Measurements from ENCODE around the gene VSTM5. TPM values are rescaled to one million over a fixed set of nuclear protein-coding genes. Genes with fewer than 3 reads are reported as not detected.

Gene VSTM5
- total and polyA plus RNA-seq, 2 of the 8 experiments (the other 6 are each of a cell fraction or from before 2014, with no cell fraction given): 0.22 to 0.70 TPM

GRCh38 chr11:93875637-93876036 lies 25.2 kb upstream of the VSTM5 start:
- H2AFZ ChIP-seq (ENCODE audit: low read length): no peak overlapping the region
- H3K27me3 ChIP-seq (replicated peaks in 1 of 4; ENCODE audit: control insufficient read depth in 3 of 4, extremely low read depth in 1 of 4, insufficient read depth in 3 of 4, low read length in 3 of 4): no peaks in the 10 kb centered on the region
- no peaks in the 10 kb centered on the region for H3K79me1 ChIP-seq (ENCODE audit: low read depth, low read length)
- H2BK5ac ChIP-seq (ENCODE audit: low read depth, low read length): no peak overlapping the region
- POLR2A ChIA-PET (ENCODE audit: partially characterized antibody): interaction anchor here (0.6 to 1.2 kb wide), 2 partner anchors 57 to 253 kb away, joined by 3 to 5 read pairs; partner anchors contain the start of gene PANX1
- DNase-seq (ENCODE audit: low read depth in 1 of 2, low spot score in 2 of 2): no peak
- H3K79me2 ChIP-seq (ENCODE audit: control insufficient read depth in 1 of 2, insufficient read depth in 2 of 2, low read length in 2 of 2): no peaks in the 10 kb centered on the region
- H3K36me3 ChIP-seq (ENCODE audit: control insufficient read depth in 2 of 4, insufficient read depth in 4 of 4, low read length in 3 of 4): no peaks in the 10 kb centered on the region
- no peak overlapping the region for H2BK120ac ChIP-seq (replicated peaks; ENCODE audit: low read depth, low read length)
- no peak overlapping the region for H2BK12ac ChIP-seq (ENCODE audit: low read depth, low read length)
- no peaks in the 10 kb centered on the region for H4K20me1 ChIP-seq (replicated peaks in 1 of 2; ENCODE audit: control insufficient read depth in 1 of 2, insufficient read depth in 2 of 2, low read length in 2 of 2)
- no peak for TF ChIP-seq CEBPB (IDR thresholded peaks at IDR 0.05; ENCODE audit: low read depth, low read length)
- TF ChIP-seq RFX5 (IDR thresholded peaks at IDR 0.05; ENCODE audit: borderline replicate concordance, low read depth, low read length): no peak
- TF ChIP-seq NANOG (IDR thresholded peaks at IDR 0.05; ENCODE audit: insufficient read depth, low read depth, low read length, poor library complexity, severe bottlenecking): no peak
- no peak for TF ChIP-seq NRF1 (IDR thresholded peaks at IDR 0.05; ENCODE audit: low read depth, low read length)
- TF ChIP-seq CBX8 (IDR thresholded peaks at IDR 0.05; ENCODE audit: borderline replicate concordance, low read depth, low read length): no peak
- TF ChIP-seq EGR1 (IDR thresholded peaks at IDR 0.05; ENCODE audit: borderline replicate concordance, low read depth, low read length): no peak
- no peak for TF ChIP-seq CBX5 (IDR thresholded peaks at IDR 0.05; ENCODE audit: low read depth, low read length)
- TF ChIP-seq JUND (IDR thresholded peaks at IDR 0.05; ENCODE audit: low read length): no peak
- no peak for TF ChIP-seq KDM1A (IDR thresholded peaks at IDR 0.05; ENCODE audit: borderline replicate concordance, low read length)
- no peak for TF ChIP-seq TAF1 (IDR thresholded peaks at IDR 0.05; ENCODE audit: low read depth, low read length)
- TF ChIP-seq TEAD4 (IDR thresholded peaks at IDR 0.05; ENCODE audit: low read depth, low read length): no peak
- no peak for TF ChIP-seq FOSL1 (IDR thresholded peaks at IDR 0.05; ENCODE audit: insufficient read depth, low read depth, low read length)
- TF ChIP-seq SP2 (IDR thresholded peaks at IDR 0.05; ENCODE audit: low read length): no peak
- no peak overlapping the region for H3K4ac ChIP-seq (replicated peaks; ENCODE audit: insufficient read length, low read depth, low read length)
- WGBS, 2 experiments (ENCODE audit: extremely low coverage in 1 of 2, insufficient coverage in 1 of 2, insufficient read length in 1 of 2, insufficient replicate concordance in 2 of 2, low coverage in 1 of 2, low lambda C conversion rate in 2 of 2, missing lambda C conversion rate in 1 of 2): 93% methylated on average over 3 of the region's 3 CpGs; no CpG with 5 or more reads in 1 of the 2 experiments
- H3K23ac ChIP-seq (ENCODE audit: insufficient read length): no peak overlapping the region
- H3K9me3 ChIP-seq (ENCODE audit: insufficient read depth in 2 of 2, low read depth in 1 of 2, low read length in 1 of 2): peaks cover 0 to 2% of the 10 kb centered on the region in 2 experiments; a peak in 1 of 4 replicates
- H2AK5ac ChIP-seq (ENCODE audit: low read depth, low read length): no peak overlapping the region
- H4K91ac ChIP-seq (replicated peaks; ENCODE audit: insufficient read length, low read length): no peak overlapping the region
- H2BK20ac ChIP-seq (ENCODE audit: low read length): no peak overlapping the region
- H3K27ac ChIP-seq (ENCODE audit: low read depth, low read length): no peak overlapping the region
- peaks cover 3 to 11% (median 8%) of the 10 kb centered on the region in 4 experiments; a peak in 5 of 7 replicates for H3K4me1 ChIP-seq (replicated peaks in 1 of 4; ENCODE audit: control insufficient read depth in 3 of 4, insufficient read depth in 4 of 4, low read length in 3 of 4)
- H3K56ac ChIP-seq (replicated peaks; ENCODE audit: insufficient read length, low read depth, low read length): no peak overlapping the region
- no peak overlapping the region for H3K4me3 ChIP-seq (ENCODE audit: extremely low read depth in 1 of 4, insufficient read depth in 2 of 4, low read depth in 3 of 4, low read length in 4 of 4)
- H3K23me2 ChIP-seq (ENCODE audit: low read depth, low read length): no peaks in the 10 kb centered on the region
- H3K4me2 ChIP-seq (ENCODE audit: insufficient read depth in 1 of 2, low read depth in 2 of 2, low read length in 2 of 2): no peak overlapping the region
- no peak for FAIRE-seq
- H3K14ac ChIP-seq (ENCODE audit: insufficient read length): no peak overlapping the region
- CTCF ChIA-PET (ENCODE audit: partially characterized antibody): interaction anchor here (0.6 to 3.7 kb wide), 3 partner anchors 9 to 82 kb away, joined by 3 to 19 read pairs (median 9); no protein-coding TSS in a partner anchor
- H4K5ac ChIP-seq (ENCODE audit: insufficient read length, low read depth, low read length): peak overlapping the region; percentile 43
- no peak overlapping the region for H3K18ac ChIP-seq (ENCODE audit: extremely low read depth, low read length)
- H4K8ac ChIP-seq (ENCODE audit: extremely low read depth, insufficient read depth, low read length): no peak overlapping the region
- H2BK15ac ChIP-seq (ENCODE audit: low read length): no peak overlapping the region
- H3K9ac ChIP-seq (replicated peaks in 1 of 4; ENCODE audit: extremely low read depth in 1 of 4, low read depth in 3 of 4, low read length in 3 of 4): no peak overlapping the region
